ENCODE measurements around the gene RSRP1. TPM values are rescaled to one million over a fixed set of nuclear protein-coding genes. Genes with fewer than 3 reads are reported as not detected.

RSRP1 gene
- total and polyA plus RNA-seq, 2 donors (not counting 3 experiments of a cell fraction or from before 2014, with no cell fraction given) = 50.5 to 99.4 TPM

DNA sequence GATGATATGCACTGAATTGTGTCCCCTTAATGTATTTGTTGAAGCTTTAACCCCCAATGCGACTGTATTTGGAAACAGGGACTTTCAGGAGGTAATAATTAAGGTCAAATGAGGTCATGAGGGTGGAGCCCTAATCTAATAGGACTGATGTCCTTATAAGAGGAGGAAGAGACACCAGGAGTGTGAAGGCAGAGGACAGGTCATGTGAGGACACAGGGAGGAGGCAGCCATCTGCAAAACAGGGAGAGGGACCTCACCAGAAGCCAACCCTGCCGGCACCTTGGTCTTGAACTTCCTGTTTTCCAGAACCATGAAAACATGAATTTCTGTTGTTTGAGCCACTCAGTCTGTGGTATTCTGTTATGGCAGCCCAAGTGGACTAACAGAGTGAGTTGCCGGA lies 30.2 kb downstream of the RSRP1 start:
- no peak overlapping the region for H3K27ac ChIP-seq (ENCODE audit: insufficient read depth, low read depth, low read length)
- H3K9me3 ChIP-seq (replicated peaks; ENCODE audit: control insufficient read depth, insufficient read depth, low read length) = no peaks in the 10 kb centered on the region
- ChIA-PET POLR2A (no interaction called here), CTCF (interaction anchor here (1.2 to 1.4 kb wide), 2 partner anchors 10 to 11 kb away, joined by 3 to 5 read pairs; no protein-coding TSS in a partner anchor)
- BruUV-seq (replicated peaks) = no TSS peak
- intact Hi-C loops (cut with micrococcal nuclease) = no loop called here
- DNase-seq (ENCODE audit: low read depth, low spot score) = no peak
- H2AFZ ChIP-seq (ENCODE audit: low read depth, low read length) = no peak overlapping the region
- no peaks in the 10 kb centered on the region for H3K4me1 ChIP-seq (ENCODE audit: control insufficient read depth, extremely low read depth, insufficient read depth, low read length)
- H3K4me3 ChIP-seq (replicated peaks in 1 of 3; ENCODE audit: insufficient read depth in 1 of 3, low read depth in 1 of 3, low read length in 3 of 3) = no peak overlapping the region
- no peaks in the 10 kb centered on the region for H3K9me1 ChIP-seq (replicated peaks; ENCODE audit: control insufficient read depth, extremely low read depth, insufficient read depth, low read length)
- H4K20me1 ChIP-seq (replicated peaks; ENCODE audit: control insufficient read depth, extremely low read depth, insufficient read depth, low read length) = no peaks in the 10 kb centered on the region
- H3K36me3 ChIP-seq (ENCODE audit: control insufficient read depth in 2 of 2, extremely low read depth in 1 of 2, insufficient read depth in 2 of 2, low read length in 2 of 2) = peaks cover 0 to 4% of the 10 kb centered on the region in 2 experiments
- dilution Hi-C loops (cut with MboI; ENCODE audit: extremely low pct_ligation_motif_present, low sequenced_read_pairs) = no loop called here
- TF ChIP-seq JUN (IDR thresholded peaks at IDR 0.05; ENCODE audit: borderline replicate concordance, insufficient read depth, insufficient read length, low read depth) (no peak), GATA2 (IDR thresholded peaks at IDR 0.05; ENCODE audit: insufficient read depth, insufficient read length, low read depth, low read length) (no peak), FOS (IDR thresholded peaks at IDR 0.05; ENCODE audit: borderline replicate concordance, insufficient read depth, low read length) (no peak), POLR2A (IDR thresholded peaks at IDR 0.05; ENCODE audit: low read depth, low read length) (no peak), POLR2AphosphoS5 (IDR thresholded peaks at IDR 0.05; ENCODE audit: insufficient read depth, low read depth, low read length) (no peak), EZH2 (IDR thresholded peaks at IDR 0.05; ENCODE audit: borderline replicate concordance, low read depth, low read length, severe bottlenecking) (no peak), MYC (IDR thresholded peaks at IDR 0.05; ENCODE audit: low read depth, low read length) (no peak)
- TF ChIP-seq, protein P1, sequence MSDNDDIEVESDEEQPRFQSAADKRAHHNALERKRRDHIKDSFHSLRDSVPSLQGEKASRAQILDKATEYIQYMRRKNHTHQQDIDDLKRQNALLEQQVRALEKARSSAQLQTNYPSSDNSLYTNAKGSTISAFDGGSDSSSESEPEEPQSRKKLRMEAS (IDR thresholded peaks at IDR 0.05; ENCODE audit: insufficient read depth, insufficient read length) = no peak
- TF ChIP-seq, protein P2, sequence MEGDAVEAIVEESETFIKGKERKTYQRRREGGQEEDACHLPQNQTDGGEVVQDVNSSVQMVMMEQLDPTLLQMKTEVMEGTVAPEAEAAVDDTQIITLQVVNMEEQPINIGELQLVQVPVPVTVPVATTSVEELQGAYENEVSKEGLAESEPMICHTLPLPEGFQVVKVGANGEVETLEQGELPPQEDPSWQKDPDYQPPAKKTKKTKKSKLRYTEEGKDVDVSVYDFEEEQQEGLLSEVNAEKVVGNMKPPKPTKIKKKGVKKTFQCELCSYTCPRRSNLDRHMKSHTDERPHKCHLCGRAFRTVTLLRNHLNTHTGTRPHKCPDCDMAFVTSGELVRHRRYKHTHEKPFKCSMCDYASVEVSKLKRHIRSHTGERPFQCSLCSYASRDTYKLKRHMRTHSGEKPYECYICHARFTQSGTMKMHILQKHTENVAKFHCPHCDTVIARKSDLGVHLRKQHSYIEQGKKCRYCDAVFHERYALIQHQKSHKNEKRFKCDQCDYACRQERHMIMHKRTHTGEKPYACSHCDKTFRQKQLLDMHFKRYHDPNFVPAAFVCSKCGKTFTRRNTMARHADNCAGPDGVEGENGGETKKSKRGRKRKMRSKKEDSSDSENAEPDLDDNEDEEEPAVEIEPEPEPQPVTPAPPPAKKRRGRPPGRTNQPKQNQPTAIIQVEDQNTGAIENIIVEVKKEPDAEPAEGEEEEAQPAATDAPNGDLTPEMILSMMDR (IDR thresholded peaks at IDR 0.05; ENCODE audit: extremely low read depth in 1 of 2, insufficient read depth in 1 of 2, low read depth in 1 of 2, low read length in 2 of 2) = no peak
- H3K9ac ChIP-seq (replicated peaks; ENCODE audit: extremely low read depth, insufficient read depth, low read length) = no peak overlapping the region
- no peaks in the 10 kb centered on the region for H3K27me3 ChIP-seq (ENCODE audit: control insufficient read depth in 2 of 2, insufficient read depth in 2 of 2, low read length in 2 of 2)
- no peak for FAIRE-seq
- no peaks in the 10 kb centered on the region for H3K79me2 ChIP-seq (ENCODE audit: control insufficient read depth, insufficient read depth, low read length)
- no peak overlapping the region for H3K4me2 ChIP-seq (ENCODE audit: insufficient read depth, low read length)

All from endothelial cell of umbilical vein (primary cell).